Suprapubic skin (tissue), 4 donors: ENCODE data around the gene ARL5A.

Experiments
- EP300 ChIP-seq: sonication (generic); formaldehyde crosslinking; IDR thresholded peaks from one replicate; pipeline ENCODE4 v1.6.1; 2017; ENCODE audit warnings: antibody characterized with exemption
- POLR2AphosphoS5 ChIP-seq, 3 donors: sonication (generic); formaldehyde crosslinking; IDR thresholded peaks; one replicate each; pipeline ENCODE4 v1.6.1; 2017; ENCODE audit warnings: antibody characterized with exemption in 3 of 3
- TF ChIP-seq, protein P1 (sequence below), 2 donors: fragments of 200-600 bp in 1 of 2; fragments of 450-650 bp in 1 of 2; sonication (generic) in 1 of 2; IDR thresholded peaks; one replicate each; pipeline ENCODE4 v1.5.1; 2016 to 2019; ENCODE audit warnings: antibody characterized with exemption in 2 of 2, mild to moderate bottlenecking in 1 of 2, moderate library complexity in 1 of 2

DNA sequence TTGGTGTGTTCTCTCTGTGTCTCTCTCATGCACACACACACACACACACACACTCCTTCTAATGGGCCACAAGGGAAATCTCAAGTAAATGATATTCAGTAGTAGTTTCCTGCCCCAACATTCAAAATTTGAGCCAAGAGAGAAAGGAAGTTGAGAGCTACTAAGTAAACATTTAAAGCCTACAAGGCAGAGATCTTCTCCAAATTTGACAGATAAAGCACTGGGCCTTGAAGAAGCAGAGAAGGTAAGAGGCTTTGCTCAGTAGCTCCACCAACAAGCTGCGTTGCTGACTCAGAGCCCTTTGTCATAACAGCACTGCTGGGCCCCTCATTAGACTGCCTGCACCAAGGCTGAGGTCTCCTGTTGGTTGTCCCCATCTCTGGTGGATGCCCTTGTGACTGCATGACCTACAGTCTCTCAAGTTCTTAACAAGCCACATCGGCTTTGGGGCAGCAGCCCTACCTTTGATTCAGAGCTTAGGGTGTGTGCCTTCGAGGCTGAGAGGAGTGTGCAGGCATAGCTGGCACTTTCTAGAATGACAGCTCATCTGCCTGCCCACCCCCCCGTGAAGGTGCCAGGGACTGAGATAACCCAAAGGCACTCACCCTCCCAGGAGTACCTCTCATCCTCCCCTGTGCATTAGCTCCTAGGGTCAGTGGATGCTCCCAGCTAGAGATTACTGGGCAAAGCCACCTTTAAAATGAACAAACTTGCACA is 61.6 kb downstream of the ARL5A start:
- TF ChIP-seq, protein P1, sequence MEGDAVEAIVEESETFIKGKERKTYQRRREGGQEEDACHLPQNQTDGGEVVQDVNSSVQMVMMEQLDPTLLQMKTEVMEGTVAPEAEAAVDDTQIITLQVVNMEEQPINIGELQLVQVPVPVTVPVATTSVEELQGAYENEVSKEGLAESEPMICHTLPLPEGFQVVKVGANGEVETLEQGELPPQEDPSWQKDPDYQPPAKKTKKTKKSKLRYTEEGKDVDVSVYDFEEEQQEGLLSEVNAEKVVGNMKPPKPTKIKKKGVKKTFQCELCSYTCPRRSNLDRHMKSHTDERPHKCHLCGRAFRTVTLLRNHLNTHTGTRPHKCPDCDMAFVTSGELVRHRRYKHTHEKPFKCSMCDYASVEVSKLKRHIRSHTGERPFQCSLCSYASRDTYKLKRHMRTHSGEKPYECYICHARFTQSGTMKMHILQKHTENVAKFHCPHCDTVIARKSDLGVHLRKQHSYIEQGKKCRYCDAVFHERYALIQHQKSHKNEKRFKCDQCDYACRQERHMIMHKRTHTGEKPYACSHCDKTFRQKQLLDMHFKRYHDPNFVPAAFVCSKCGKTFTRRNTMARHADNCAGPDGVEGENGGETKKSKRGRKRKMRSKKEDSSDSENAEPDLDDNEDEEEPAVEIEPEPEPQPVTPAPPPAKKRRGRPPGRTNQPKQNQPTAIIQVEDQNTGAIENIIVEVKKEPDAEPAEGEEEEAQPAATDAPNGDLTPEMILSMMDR (IDR thresholded peaks at IDR 0.05), result no peak
- no peak for TF ChIP-seq POLR2AphosphoS5 (IDR thresholded peaks at IDR 0.05)
- no peak for TF ChIP-seq EP300
